ENCODE results near the gene RFX2. TPM values are rescaled to one million over a fixed set of nuclear protein-coding genes. Genes with fewer than 3 reads are reported as not detected.
A peak's percentile ranks its signal among the peaks of the same experiment; 100 is the strongest.

Gene RFX2
- total and polyA plus RNA-seq, 8 donors = 1.8 to 14.0 (median 3.4) TPM

GRCh38 chr19:5958851-5959122, 151.5 kb downstream of the RFX2 start:
- Histone ChIP-seq H3K4me3 (no peak overlapping the region), H3K27me3 (no peaks in the 10 kb centered on the region), H3K27ac (no peak overlapping the region), H3K4me1 (peaks cover 54 to 82% (median 67%) of the 10 kb centered on the region in 3 donors), H3K36me3 (no peaks in the 10 kb centered on the region), H3K9me3 (no peaks in the 10 kb centered on the region)
- FAIRE-seq (no peak), DNase-seq (no peak), ATAC-seq (no peak)
- 90 to 95% methylated on average over 10 of the region's 10 CpGs for WGBS, 2 donors
- intact Hi-C loops (cut with DNase I) = no loop called here
- no peak for TF ChIP-seq CTCF (IDR thresholded peaks at IDR 0.05)

GRCh38 chr19:5958074-5958850, 152.0 kb downstream of the RFX2 start:
- no peak for TF ChIP-seq CTCF (IDR thresholded peaks at IDR 0.05)
- H3K36me3 ChIP-seq = no peaks in the 10 kb centered on the region
- ATAC-seq = no peak
- H3K4me1 ChIP-seq = peaks cover 59 to 85% (median 70%) of the 10 kb centered on the region in 3 donors
- no peaks in the 10 kb centered on the region for H3K9me3 ChIP-seq
- no peak overlapping the region for H3K27ac ChIP-seq
- intact Hi-C loops (cut with DNase I) = no loop called here
- H3K4me3 ChIP-seq = no peak overlapping the region
- 79 to 81% methylated on average over 21 of the region's 21 CpGs for WGBS, 2 donors
- FAIRE-seq = no peak
- H3K27me3 ChIP-seq = no peaks in the 10 kb centered on the region
- DNase-seq = no peak

- H3K27ac ChIP-seq = no peak overlapping the region
- DNase-seq (no peak), FAIRE-seq (no peak), ATAC-seq (no peak)
- intact Hi-C loops (cut with DNase I) = no loop called here
- H3K36me3 ChIP-seq = no peaks in the 10 kb centered on the region
- WGBS, 2 donors = 57 to 60% methylated on average over 10 of the region's 10 CpGs
- H3K4me3 ChIP-seq = no peak overlapping the region
- peaks cover 57 to 85% (median 59%) of the 10 kb centered on the region in 3 donors for H3K4me1 ChIP-seq
- no peaks in the 10 kb centered on the region for H3K27me3 ChIP-seq
- no peaks in the 10 kb centered on the region for H3K9me3 ChIP-seq
- TF ChIP-seq CTCF (IDR thresholded peaks at IDR 0.05) = no peak
Observed at GRCh38 chr19:5957170-5957569, 153.1 kb downstream of the RFX2 start.

- intact Hi-C loops (cut with DNase I) = no loop called here
Observed at GRCh38 chr19:5956728-5957127, 153.6 kb downstream of the RFX2 start.

More at GRCh38 chr19:5956728-5957127, 153.6 kb downstream of the RFX2 start:
- H3K9me3 ChIP-seq = no peaks in the 10 kb centered on the region
- ATAC-seq = peak in 1 of 4 donors; percentile 5
- no peak overlapping the region for H3K4me3 ChIP-seq
- no peak for FAIRE-seq
- no peaks in the 10 kb centered on the region for H3K36me3 ChIP-seq
- H3K27me3 ChIP-seq = no peaks in the 10 kb centered on the region
- no peak for TF ChIP-seq CTCF (IDR thresholded peaks at IDR 0.05)
- DNase-seq = no peak
- peaks cover 54 to 84% (median 56%) of the 10 kb centered on the region in 3 donors for H3K4me1 ChIP-seq
- H3K27ac ChIP-seq = peak overlapping the region in 1 of 4 donors; percentile 14
- WGBS, 2 donors = 60 to 68% methylated on average over 12 of the region's 12 CpGs

Measured in pancreas (tissue), 10 donors.